ENCODE data around the gene SSC5D. TPM values are rescaled to one million over a fixed set of nuclear protein-coding genes. Genes with fewer than 3 reads are reported as not detected.

The SSC5D gene
- total and polyA plus RNA-seq, 10 of the 15 experiments (the other 5 are each of a cell fraction or from before 2014, with no cell fraction given): 0.03 to 0.13 (median 0.05) TPM; not detected in 4

GRCh38 chr19:55497763-55498162 is 9.5 kb downstream of the SSC5D start:
- Histone ChIP-seq H3K4me3 (no peak overlapping the region), H3K9ac (ENCODE audit: control insufficient read depth, insufficient read depth, low read length) (no peak overlapping the region), H3K4me2 (ENCODE audit: control insufficient read depth, insufficient read depth) (no peak overlapping the region), H2AFZ (ENCODE audit: control insufficient read depth, low read depth, low read length) (no peak overlapping the region), H3K36me3 (ENCODE audit: control insufficient read depth in 2 of 2, insufficient read depth in 2 of 2, low read length in 1 of 2) (no peaks in the 10 kb centered on the region), H4K20me1 (ENCODE audit: control insufficient read depth, insufficient read depth) (no peaks in the 10 kb centered on the region), H3K4me1 (ENCODE audit: control insufficient read depth, insufficient read depth, low read length) (no peaks in the 10 kb centered on the region), H3K9me3 (replicated peaks; ENCODE audit: control insufficient read depth, insufficient read depth, low read length) (no peaks in the 10 kb centered on the region), H3K27me3 (replicated peaks in 1 of 2; ENCODE audit: control insufficient read depth in 2 of 2, insufficient read depth in 2 of 2, low read length in 1 of 2) (no peaks in the 10 kb centered on the region; a peak in 1 of 4 replicates), H3K27ac (ENCODE audit: control insufficient read depth, insufficient read depth) (no peak overlapping the region), H3K79me2 (ENCODE audit: control insufficient read depth, insufficient read depth, low read length) (no peaks in the 10 kb centered on the region)
- ChIA-PET RAD21 (ENCODE audit: unreplicated experiment) (interaction anchor here (1.2 kb wide), 1 partner anchor 30 kb away, joined by 4 read pairs; no protein-coding TSS in a partner anchor), SMC1A (ENCODE audit: uncharacterized antibody, unreplicated experiment) (interaction anchor here (0.5 to 1.5 kb wide), 2 partner anchors 11 to 76 kb away, joined by 3 to 4 read pairs; no protein-coding TSS in a partner anchor), POLR2A (interaction anchor here (1.1 kb wide), 1 partner anchor 8 kb away, joined by 3 read pairs; no protein-coding TSS in a partner anchor), CTCF (interaction anchor here (1.0 kb wide), 1 partner anchor 17 kb away, joined by 3 read pairs; no protein-coding TSS in a partner anchor)
- no TSS peak for BruUV-seq (replicated peaks)
- FAIRE-seq: no peak
- intact Hi-C loops (cut with micrococcal nuclease; ENCODE audit: unreplicated experiment): no loop called here
- 45% methylated on average over 13 of the region's 13 CpGs for WGBS (ENCODE audit: insufficient coverage, insufficient replicate concordance, low lambda C conversion rate, missing lambda C conversion rate)
- in situ Hi-C loops (cut with MboI): no loop called here
- DNase-seq (ENCODE audit: low read depth, low spot score): no peak
- TF ChIP-seq PAX8 (IDR thresholded peaks at IDR 0.05): no peak
- TF ChIP-seq NFXL1 (IDR thresholded peaks at IDR 0.05; ENCODE audit: borderline replicate concordance): no peak
- no peak for TF ChIP-seq JUND (IDR thresholded peaks at IDR 0.05; ENCODE audit: low read depth, low read length)
- no peak for TF ChIP-seq BACH1 (IDR thresholded peaks at IDR 0.05; ENCODE audit: borderline replicate concordance)
- no peak for TF ChIP-seq RB1 (IDR thresholded peaks at IDR 0.05; ENCODE audit: borderline replicate concordance)
- TF ChIP-seq SPI1 (IDR thresholded peaks at IDR 0.05; ENCODE audit: borderline replicate concordance, insufficient read depth, low read depth, low read length): no peak
- TF ChIP-seq NKRF (conservative IDR thresholded peaks at IDR 0.05): no peak
- no peak for TF ChIP-seq TCF12 (IDR thresholded peaks at IDR 0.05; ENCODE audit: low read depth, low read length)
- no peak for TF ChIP-seq BCL3 (IDR thresholded peaks at IDR 0.05; ENCODE audit: borderline replicate concordance, insufficient read depth, low read depth, low read length, poor library complexity, severe bottlenecking)
- no peak for TF ChIP-seq REST (IDR thresholded peaks at IDR 0.05; ENCODE audit: low read depth, low read length)
- no peak for TF ChIP-seq SIN3A (IDR thresholded peaks at IDR 0.05; ENCODE audit: low read depth, low read length)
- TF ChIP-seq HDGF (IDR thresholded peaks at IDR 0.05): no peak
- ATAC-seq: no peak

Data from GM12878 (cell line).